GM21529 (cell line): Measurements from ENCODE around the gene ENDOU.

Experiments used
- ATAC-seq: cut with Tn5 transposase; IDR thresholded peaks from one replicate; pipeline ENCODE4 v1.9.1; 2021; ENCODE audit not compliant: unreplicated experiment

ENDOU gene

GRCh38 chr12:47757840-47758583 is 32.7 kb upstream of the ENDOU start:
- no peak for ATAC-seq

- ATAC-seq: no peak
Observed at GRCh38 chr12:47757364-47757839, 32.1 kb upstream of the ENDOU start.

GRCh38 chr12:47755655-47756562 is 30.6 kb upstream of the ENDOU start:
- ATAC-seq: peak; percentile 74

GRCh38 chr12:47754881-47755280 is 29.6 kb upstream of the ENDOU start:
- ATAC-seq: no peak

- ATAC-seq: no peak
Observed at GRCh38 chr12:47754126-47754525, 28.8 kb upstream of the ENDOU start.

GRCh38 chr12:47753021-47754001 is 28.0 kb upstream of the ENDOU start:
- no peak for ATAC-seq

- ATAC-seq: no peak
Observed at GRCh38 chr12:47752552-47752951, 27.3 kb upstream of the ENDOU start.

- ATAC-seq: no peak
Observed at GRCh38 chr12:47752121-47752520, 26.8 kb upstream of the ENDOU start.

- ATAC-seq: no peak
Observed at GRCh38 chr12:47751561-47751960, 26.3 kb upstream of the ENDOU start.

GRCh38 chr12:47750916-47751470 is 25.7 kb upstream of the ENDOU start:
- no peak for ATAC-seq

- no peak for ATAC-seq
Observed at GRCh38 chr12:47750229-47750798, 25.0 kb upstream of the ENDOU start.

- no peak for ATAC-seq
Observed at GRCh38 chr12:47748899-47749298, 23.6 kb upstream of the ENDOU start.

GRCh38 chr12:47748507-47748828 is 23.2 kb upstream of the ENDOU start:
- no peak for ATAC-seq

- ATAC-seq: no peak
Observed at GRCh38 chr12:47747596-47748506, 22.6 kb upstream of the ENDOU start.

- no peak for ATAC-seq
Observed at GRCh38 chr12:47747126-47747525, 21.8 kb upstream of the ENDOU start.

- no peak for ATAC-seq
Observed at GRCh38 chr12:47746523-47746922, 21.2 kb upstream of the ENDOU start.

- no peak for ATAC-seq
Observed at GRCh38 chr12:47746073-47746472, 20.8 kb upstream of the ENDOU start.

GRCh38 chr12:47745485-47746041 is 20.3 kb upstream of the ENDOU start:
- ATAC-seq: no peak
